HepG2 (cell line): ENCODE data around the gene METRN. TPM values are rescaled to one million over a fixed set of nuclear protein-coding genes. Genes with fewer than 3 reads are reported as not detected.
A peak's percentile ranks its signal among the peaks of the same experiment; 100 is the strongest.

Experiments
- CBFB ChIP-seq: sonication (generic); formaldehyde crosslinking; IDR thresholded peaks from 2 replicates; pipeline ENCODE4 v1.4.0; 2020; ENCODE audit warnings: missing genetic modification reagents
- CHD2 ChIP-seq: IDR thresholded peaks from 2 replicates; pipeline ENCODE4 v1.6.1; 2011; ENCODE audit warnings: low read depth, low read length, improper control_type of control experiment
- DRAP1 ChIP-seq: IDR thresholded peaks from 2 replicates; pipeline ENCODE4 v1.6.1; 2016; ENCODE audit warnings: missing genetic modification reagents, missing compliant biosample characterization
- GTF2F1 ChIP-seq: fragments of 150-350 bp; IDR thresholded peaks from 2 replicates; pipeline ENCODE4 v1.6.1; 2014; ENCODE audit warnings: low read length
- HNRNPK ChIP-seq: fragments of 200-400 bp; formaldehyde crosslinking; IDR thresholded peaks from 2 replicates; pipeline ENCODE4 v1.6.1; 2018; ENCODE audit warnings: low read length, low read depth, moderate library complexity, mild to moderate bottlenecking; ENCODE audit not compliant: poor library complexity, severe bottlenecking
- MTA1 ChIP-seq: sonication (generic); formaldehyde crosslinking; IDR thresholded peaks from 2 replicates; pipeline ENCODE4 v1.4.0; 2020; ENCODE audit warnings: missing genetic modification reagents, mild to moderate bottlenecking, borderline replicate concordance
- PRDM15 ChIP-seq: sonication (generic); formaldehyde crosslinking; IDR thresholded peaks from 2 replicates; pipeline ENCODE4 v1.4.0; 2020; ENCODE audit warnings: missing genetic modification reagents
- RBFOX2 ChIP-seq: fragments of 200-400 bp; formaldehyde crosslinking; IDR thresholded peaks from 2 replicates; pipeline ENCODE4 v1.6.1; 2017; ENCODE audit warnings: low read depth, mild to moderate bottlenecking, low read length
- SAP130 ChIP-seq: IDR thresholded peaks from 2 replicates; pipeline ENCODE4 v1.6.1; 2016; ENCODE audit warnings: low read depth
- YEATS4 ChIP-seq: sonication (generic); formaldehyde crosslinking; IDR thresholded peaks from 2 replicates; pipeline ENCODE4 v1.4.0; 2020; ENCODE audit warnings: missing genetic modification reagents, borderline replicate concordance
- ZBED4 ChIP-seq: sonication (generic); formaldehyde crosslinking; IDR thresholded peaks from 2 replicates; pipeline ENCODE4 v1.4.0; 2020; ENCODE audit warnings: missing genetic modification reagents, borderline replicate concordance
- ZNF839 ChIP-seq: sonication (generic); formaldehyde crosslinking; IDR thresholded peaks from 2 replicates; pipeline ENCODE4 v1.4.0; 2020; ENCODE audit warnings: missing genetic modification reagents, mild to moderate bottlenecking, borderline replicate concordance
- polyA plus RNA-seq, 8 experiments: library from polyadenylated mRNA; depleted of rRNA in 3 of 8; stranded (reverse) in 7 of 8; unstranded in 1 of 8; fragments of >200 nt; fragmentation: Illumina TruSeq in 4 of 8; extraction: Trizol in 4 of 8; gene quantifications; 2 replicates each; pipeline versions ENCODE4 v1.2.1 to v1.2.3, GENCODE V29; 2011 to 2016; ENCODE audit warnings: low read depth in 4 of 8, missing spikeins in 1 of 8, mixed read lengths in 1 of 8; ENCODE audit not compliant: insufficient read depth in 1 of 8
- total RNA-seq, 5 experiments: library from RNA; depleted of rRNA; stranded (reverse); fragments of >200 nt; fragmentation: Illumina TruSeq; extraction: Trizol; gene quantifications; 2 replicates each; pipeline ENCODE4 v1.2.3, GENCODE V29; 2016; ENCODE audit warnings: low read depth in 1 of 5
- TF ChIP-seq, protein P1 (sequence below): sonication (generic); formaldehyde crosslinking; IDR thresholded peaks from 2 replicates; pipeline ENCODE4 v1.8.1; 2022; ENCODE audit warnings: low read depth, mild to moderate bottlenecking, missing genetic modification reagents
- TF ChIP-seq, protein P2 (sequence below): IDR thresholded peaks from 2 replicates; pipeline ENCODE4 v1.6.1; 2012; ENCODE audit warnings: low read length, improper control_type of control experiment

The METRN gene
- total and polyA plus RNA-seq, 2 of the 13 experiments (the other 11 are each of a cell fraction or from before 2014, with no cell fraction given) = 25.5 to 46.1 TPM

- TF ChIP-seq HNRNPK (peak; percentile 66), RBFOX2 (peak; percentile 82), DRAP1 (CRISPR knock-in tag) (peak; percentile 66), YEATS4 (CRISPR knock-in tag) (peak; percentile 80), CHD2 (peak; percentile 71), PRDM15 (CRISPR knock-in tag) (peak; percentile 24; the same call in 1 of the 2 replicates), SAP130 (CRISPR knock-in tag) (peak; percentile 98), ZNF839 (no peak; the same call in 1 of the 2 replicates), ZBED4 (CRISPR knock-in tag) (peak; percentile 74; the same call in 1 of the 2 replicates), MTA1 (CRISPR knock-in tag) (peak; percentile 89), GTF2F1 (no peak), CBFB (CRISPR knock-in tag) (peak; percentile 89)
- TF ChIP-seq, protein P1, sequence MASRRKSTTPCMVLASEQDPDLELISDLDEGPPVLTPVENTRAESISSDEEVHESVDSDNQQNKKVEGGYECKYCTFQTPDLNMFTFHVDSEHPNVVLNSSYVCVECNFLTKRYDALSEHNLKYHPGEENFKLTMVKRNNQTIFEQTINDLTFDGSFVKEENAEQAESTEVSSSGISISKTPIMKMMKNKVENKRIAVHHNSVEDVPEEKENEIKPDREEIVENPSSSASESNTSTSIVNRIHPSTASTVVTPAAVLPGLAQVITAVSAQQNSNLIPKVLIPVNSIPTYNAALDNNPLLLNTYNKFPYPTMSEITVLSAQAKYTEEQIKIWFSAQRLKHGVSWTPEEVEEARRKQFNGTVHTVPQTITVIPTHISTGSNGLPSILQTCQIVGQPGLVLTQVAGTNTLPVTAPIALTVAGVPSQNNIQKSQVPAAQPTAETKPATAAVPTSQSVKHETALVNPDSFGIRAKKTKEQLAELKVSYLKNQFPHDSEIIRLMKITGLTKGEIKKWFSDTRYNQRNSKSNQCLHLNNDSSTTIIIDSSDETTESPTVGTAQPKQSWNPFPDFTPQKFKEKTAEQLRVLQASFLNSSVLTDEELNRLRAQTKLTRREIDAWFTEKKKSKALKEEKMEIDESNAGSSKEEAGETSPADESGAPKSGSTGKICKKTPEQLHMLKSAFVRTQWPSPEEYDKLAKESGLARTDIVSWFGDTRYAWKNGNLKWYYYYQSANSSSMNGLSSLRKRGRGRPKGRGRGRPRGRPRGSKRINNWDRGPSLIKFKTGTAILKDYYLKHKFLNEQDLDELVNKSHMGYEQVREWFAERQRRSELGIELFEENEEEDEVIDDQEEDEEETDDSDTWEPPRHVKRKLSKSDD = peak; percentile 86; the same call in 1 of the 2 replicates
- TF ChIP-seq, protein P2, sequence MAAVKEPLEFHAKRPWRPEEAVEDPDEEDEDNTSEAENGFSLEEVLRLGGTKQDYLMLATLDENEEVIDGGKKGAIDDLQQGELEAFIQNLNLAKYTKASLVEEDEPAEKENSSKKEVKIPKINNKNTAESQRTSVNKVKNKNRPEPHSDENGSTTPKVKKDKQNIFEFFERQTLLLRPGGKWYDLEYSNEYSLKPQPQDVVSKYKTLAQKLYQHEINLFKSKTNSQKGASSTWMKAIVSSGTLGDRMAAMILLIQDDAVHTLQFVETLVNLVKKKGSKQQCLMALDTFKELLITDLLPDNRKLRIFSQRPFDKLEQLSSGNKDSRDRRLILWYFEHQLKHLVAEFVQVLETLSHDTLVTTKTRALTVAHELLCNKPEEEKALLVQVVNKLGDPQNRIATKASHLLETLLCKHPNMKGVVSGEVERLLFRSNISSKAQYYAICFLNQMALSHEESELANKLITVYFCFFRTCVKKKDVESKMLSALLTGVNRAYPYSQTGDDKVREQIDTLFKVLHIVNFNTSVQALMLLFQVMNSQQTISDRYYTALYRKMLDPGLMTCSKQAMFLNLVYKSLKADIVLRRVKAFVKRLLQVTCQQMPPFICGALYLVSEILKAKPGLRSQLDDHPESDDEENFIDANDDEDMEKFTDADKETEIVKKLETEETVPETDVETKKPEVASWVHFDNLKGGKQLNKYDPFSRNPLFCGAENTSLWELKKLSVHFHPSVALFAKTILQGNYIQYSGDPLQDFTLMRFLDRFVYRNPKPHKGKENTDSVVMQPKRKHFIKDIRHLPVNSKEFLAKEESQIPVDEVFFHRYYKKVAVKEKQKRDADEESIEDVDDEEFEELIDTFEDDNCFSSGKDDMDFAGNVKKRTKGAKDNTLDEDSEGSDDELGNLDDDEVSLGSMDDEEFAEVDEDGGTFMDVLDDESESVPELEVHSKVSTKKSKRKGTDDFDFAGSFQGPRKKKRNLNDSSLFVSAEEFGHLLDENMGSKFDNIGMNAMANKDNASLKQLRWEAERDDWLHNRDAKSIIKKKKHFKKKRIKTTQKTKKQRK = no peak
Measured at GRCh38 chr16:740764-741505, 26.0 kb downstream of the METRN start, which contains the start of gene CIAO3 (continued).
